Liver (tissue), 9 donors: Measurements from ENCODE around the gene PKD1L1. TPM values are rescaled to one million over a fixed set of nuclear protein-coding genes. Genes with fewer than 3 reads are reported as not detected.

Source experiments
- DNase-seq: peaks from one replicate; pipeline ENCODE4 v3.0.0-alpha.2; 2017; ENCODE audit warnings: low spot score
- H3K27ac ChIP-seq, 2 donors: one replicate each; pipeline ENCODE4 v1.7.0; 2013; ENCODE audit warnings: inconsistent platforms in 2 of 2, low read length in 2 of 2, control low read depth in 1 of 2, low read depth in 1 of 2, mild to moderate bottlenecking in 1 of 2
- H3K27me3 ChIP-seq, 4 donors: one replicate each; pipeline versions ENCODE4 v1.6.1 to v1.7.0; 2013; ENCODE audit warnings: low read length in 3 of 4, inconsistent platforms in 1 of 4, mild to moderate bottlenecking in 1 of 4, moderate library complexity in 1 of 4; ENCODE audit not compliant: control insufficient read depth in 4 of 4, insufficient read depth in 4 of 4
- H3K36me3 ChIP-seq, 4 donors: one replicate each; pipeline versions ENCODE4 v1.6.1 to v1.7.0; 2013; ENCODE audit warnings: low read length in 3 of 4, mild to moderate bottlenecking in 3 of 4, low read depth in 1 of 4, moderate library complexity in 1 of 4; ENCODE audit not compliant: control insufficient read depth in 4 of 4, insufficient read depth in 3 of 4
- H3K4me1 ChIP-seq, 4 donors: one replicate each; pipeline versions ENCODE4 v1.6.1 to v1.7.0; 2013; ENCODE audit warnings: low read length in 3 of 4, mild to moderate bottlenecking in 3 of 4, moderate library complexity in 1 of 4; ENCODE audit not compliant: control insufficient read depth in 4 of 4, insufficient read depth in 4 of 4
- H3K4me3 ChIP-seq, 3 donors: one replicate each; pipeline versions ENCODE4 v1.6.1 to v1.7.0; 2013; ENCODE audit warnings: low read length in 3 of 3, control low read depth in 1 of 3, low read depth in 1 of 3, mild to moderate bottlenecking in 1 of 3
- H3K9ac ChIP-seq, 2 donors: one replicate each; pipeline ENCODE4 v1.7.0; 2013; ENCODE audit warnings: low read length in 2 of 2, mild to moderate bottlenecking in 2 of 2, moderate library complexity in 2 of 2, control low read depth in 1 of 2, low read depth in 1 of 2
- H3K9me3 ChIP-seq, 4 donors: one replicate each; pipeline versions ENCODE4 v1.6.1 to v1.7.0; 2013; ENCODE audit warnings: low read length in 3 of 4; ENCODE audit not compliant: control insufficient read depth in 4 of 4
- EGR1 ChIP-seq, 2 donors: IDR thresholded peaks; 2 replicates each; pipeline ENCODE4 v1.6.1; 2016 to 2018; ENCODE audit warnings: antibody characterized with exemption in 2 of 2, low read depth in 2 of 2
- FOXA1 ChIP-seq: IDR thresholded peaks from 2 replicates; pipeline ENCODE4 v1.6.1; 2016; ENCODE audit warnings: antibody characterized with exemption
- FOXA2 ChIP-seq: IDR thresholded peaks from 2 replicates; pipeline ENCODE4 v1.6.1; 2016; ENCODE audit warnings: antibody characterized with exemption
- GABPA ChIP-seq, 2 donors: IDR thresholded peaks in 1 of 2; conservative IDR thresholded peaks in 1 of 2; 2 replicates each; pipeline ENCODE4 v1.6.1; 2016; ENCODE audit warnings: antibody characterized with exemption in 2 of 2, mild to moderate bottlenecking in 1 of 2, moderate library complexity in 1 of 2
- HNF4A ChIP-seq, 2 donors: conservative IDR thresholded peaks; 2 replicates each; pipeline ENCODE4 v1.6.1; 2016; ENCODE audit warnings: antibody characterized with exemption in 2 of 2, mild to moderate bottlenecking in 2 of 2
- HNF4G ChIP-seq: IDR thresholded peaks from 2 replicates; pipeline ENCODE4 v1.6.1; 2016; ENCODE audit warnings: antibody characterized with exemption
- JUND ChIP-seq, 2 donors: IDR thresholded peaks; 2 replicates each; pipeline ENCODE4 v1.6.1; 2016; ENCODE audit warnings: antibody characterized with exemption in 2 of 2
- NR2F2 ChIP-seq: IDR thresholded peaks from 2 replicates; pipeline ENCODE4 v1.6.1; 2016; ENCODE audit warnings: antibody characterized with exemption
- RAD21 ChIP-seq, 2 donors: IDR thresholded peaks; 2 replicates each; pipeline ENCODE4 v1.6.1; 2016; ENCODE audit warnings: antibody characterized with exemption in 2 of 2, mild to moderate bottlenecking in 2 of 2
- RXRA ChIP-seq, 2 donors: IDR thresholded peaks; 2 replicates each; pipeline ENCODE4 v1.6.1; 2017 to 2018; ENCODE audit warnings: antibody characterized with exemption in 2 of 2, mild to moderate bottlenecking in 1 of 2
- SP1 ChIP-seq: IDR thresholded peaks from 2 replicates; pipeline ENCODE4 v1.6.1; 2018; ENCODE audit warnings: antibody characterized with exemption, mild to moderate bottlenecking
- TAF1 ChIP-seq: conservative IDR thresholded peaks from 2 replicates; pipeline ENCODE4 v1.6.1; 2016; ENCODE audit warnings: antibody characterized with exemption, mild to moderate bottlenecking
- YY1 ChIP-seq: IDR thresholded peaks from 2 replicates; pipeline ENCODE4 v1.6.1; 2016; ENCODE audit warnings: antibody characterized with exemption, mild to moderate bottlenecking
- WGBS: extraction: QIAGEN DNeasy Blood & Tissue Kit; methylation state at CpG from one replicate; pipeline ENCODE4 v1.1.7; 2013; 5-methylcytosine and 5-hydroxymethylcytosine counted together
- polyA plus RNA-seq, 2 donors: library from polyadenylated mRNA; stranded (reverse) in 1 of 2; unstranded in 1 of 2; fragments of 200-250 nt in 1 of 2; fragments of >200 nt in 1 of 2; fragmentation: Nextera tagmentation in 1 of 2; extraction: Ambion mirVana in 1 of 2; gene quantifications; one replicate each; pipeline versions ENCODE4 v1.2.1 to v1.2.3, GENCODE V29; 2013 to 2015
- total RNA-seq, 2 donors: library from RNA; depleted of rRNA; stranded (reverse); fragments of >200 nt; gene quantifications; one replicate each; pipeline ENCODE4 v1.2.3, GENCODE V29; 2014
- TF ChIP-seq, protein P1 (sequence below): IDR thresholded peaks from 2 replicates; pipeline ENCODE4 v1.6.1; 2016; ENCODE audit warnings: antibody characterized with exemption
- TF ChIP-seq, protein P2 (sequence below): fragments of 150-350 bp; IDR thresholded peaks from 2 replicates; pipeline ENCODE4 v1.5.1; 2017; ENCODE audit warnings: improper control_type of control experiment, low read depth, low read length; ENCODE audit not compliant: missing input control
- TF ChIP-seq, protein P3 (sequence below): IDR thresholded peaks from 2 replicates; pipeline ENCODE4 v1.6.1; 2016; ENCODE audit warnings: antibody characterized with exemption
- TF ChIP-seq, protein P4 (sequence below): IDR thresholded peaks from 2 replicates; pipeline ENCODE4 v1.6.1; 2016; ENCODE audit warnings: antibody characterized with exemption
- donor health status: healthy.
- donor health status: healthy.
- donor health status: healthy.
- donor health status: healthy.
- donor health status: healthy.

The PKD1L1 gene
- total and polyA plus RNA-seq, 4 donors, result 0.08 to 0.25 (median 0.11) TPM

DNA sequence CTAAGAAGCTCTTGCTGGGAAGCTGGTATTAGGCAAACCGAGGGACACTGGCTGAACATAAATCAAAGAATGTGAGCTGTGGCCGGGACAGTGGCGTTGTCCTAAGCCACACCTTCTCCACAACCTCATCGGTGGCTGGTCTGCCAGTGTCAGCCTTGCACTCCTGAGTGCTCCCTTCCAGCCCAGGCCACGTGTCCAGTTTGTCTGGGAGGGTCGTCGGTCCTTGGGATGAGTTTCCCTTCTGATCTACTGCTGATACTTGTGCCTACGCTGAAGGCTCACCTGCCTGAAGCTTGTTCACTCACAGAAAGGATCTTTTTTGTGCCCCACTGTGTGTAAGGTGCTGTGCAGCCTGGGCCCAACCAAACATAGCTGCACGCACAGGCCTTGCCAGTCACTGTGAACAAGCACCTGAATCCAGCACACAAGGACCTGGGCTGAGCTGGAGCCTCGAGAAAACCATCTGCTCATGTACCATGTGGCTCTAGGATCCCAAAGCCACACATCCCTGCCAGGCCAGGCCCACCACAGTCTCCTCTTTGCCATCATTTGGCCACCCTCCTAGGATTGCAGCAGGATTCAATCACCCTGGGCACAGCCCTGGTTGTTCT, 116.1 kb downstream of the PKD1L1 start:
- Histone ChIP-seq H3K4me1 (peaks cover 0 to 7% (median 2%) of the 10 kb centered on the region in 4 donors), H3K9me3 (no peaks in the 10 kb centered on the region), H3K27ac (no peak overlapping the region), H3K9ac (no peak overlapping the region), H3K36me3 (no peaks in the 10 kb centered on the region), H3K4me3 (no peak overlapping the region), H3K27me3 (no peaks in the 10 kb centered on the region)
- TF ChIP-seq RXRA (IDR thresholded peaks at IDR 0.05), result no peak
- no peak for TF ChIP-seq JUND (IDR thresholded peaks at IDR 0.05)
- no peak for TF ChIP-seq YY1
- TF ChIP-seq, protein P1, sequence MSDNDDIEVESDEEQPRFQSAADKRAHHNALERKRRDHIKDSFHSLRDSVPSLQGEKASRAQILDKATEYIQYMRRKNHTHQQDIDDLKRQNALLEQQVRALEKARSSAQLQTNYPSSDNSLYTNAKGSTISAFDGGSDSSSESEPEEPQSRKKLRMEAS, result no peak
- TF ChIP-seq TAF1, result no peak
- TF ChIP-seq SP1, result no peak
- TF ChIP-seq HNF4A (conservative IDR thresholded peaks at IDR 0.05), result no peak
- no peak for TF ChIP-seq NR2F2
- TF ChIP-seq, protein P2, sequence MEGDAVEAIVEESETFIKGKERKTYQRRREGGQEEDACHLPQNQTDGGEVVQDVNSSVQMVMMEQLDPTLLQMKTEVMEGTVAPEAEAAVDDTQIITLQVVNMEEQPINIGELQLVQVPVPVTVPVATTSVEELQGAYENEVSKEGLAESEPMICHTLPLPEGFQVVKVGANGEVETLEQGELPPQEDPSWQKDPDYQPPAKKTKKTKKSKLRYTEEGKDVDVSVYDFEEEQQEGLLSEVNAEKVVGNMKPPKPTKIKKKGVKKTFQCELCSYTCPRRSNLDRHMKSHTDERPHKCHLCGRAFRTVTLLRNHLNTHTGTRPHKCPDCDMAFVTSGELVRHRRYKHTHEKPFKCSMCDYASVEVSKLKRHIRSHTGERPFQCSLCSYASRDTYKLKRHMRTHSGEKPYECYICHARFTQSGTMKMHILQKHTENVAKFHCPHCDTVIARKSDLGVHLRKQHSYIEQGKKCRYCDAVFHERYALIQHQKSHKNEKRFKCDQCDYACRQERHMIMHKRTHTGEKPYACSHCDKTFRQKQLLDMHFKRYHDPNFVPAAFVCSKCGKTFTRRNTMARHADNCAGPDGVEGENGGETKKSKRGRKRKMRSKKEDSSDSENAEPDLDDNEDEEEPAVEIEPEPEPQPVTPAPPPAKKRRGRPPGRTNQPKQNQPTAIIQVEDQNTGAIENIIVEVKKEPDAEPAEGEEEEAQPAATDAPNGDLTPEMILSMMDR, result no peak
- TF ChIP-seq FOXA1, result no peak
- TF ChIP-seq EGR1 (IDR thresholded peaks at IDR 0.05; ENCODE audit: low read depth in 2 of 2), result no peak
- no peak for TF ChIP-seq FOXA2
- no peak for TF ChIP-seq HNF4G
- no peak for TF ChIP-seq RAD21 (IDR thresholded peaks at IDR 0.05)
- no peak for TF ChIP-seq GABPA (IDR thresholded peaks at IDR 0.05 in 1 of 2, conservative IDR thresholded peaks at IDR 0.05 in 1 of 2)
- TF ChIP-seq, protein P3, sequence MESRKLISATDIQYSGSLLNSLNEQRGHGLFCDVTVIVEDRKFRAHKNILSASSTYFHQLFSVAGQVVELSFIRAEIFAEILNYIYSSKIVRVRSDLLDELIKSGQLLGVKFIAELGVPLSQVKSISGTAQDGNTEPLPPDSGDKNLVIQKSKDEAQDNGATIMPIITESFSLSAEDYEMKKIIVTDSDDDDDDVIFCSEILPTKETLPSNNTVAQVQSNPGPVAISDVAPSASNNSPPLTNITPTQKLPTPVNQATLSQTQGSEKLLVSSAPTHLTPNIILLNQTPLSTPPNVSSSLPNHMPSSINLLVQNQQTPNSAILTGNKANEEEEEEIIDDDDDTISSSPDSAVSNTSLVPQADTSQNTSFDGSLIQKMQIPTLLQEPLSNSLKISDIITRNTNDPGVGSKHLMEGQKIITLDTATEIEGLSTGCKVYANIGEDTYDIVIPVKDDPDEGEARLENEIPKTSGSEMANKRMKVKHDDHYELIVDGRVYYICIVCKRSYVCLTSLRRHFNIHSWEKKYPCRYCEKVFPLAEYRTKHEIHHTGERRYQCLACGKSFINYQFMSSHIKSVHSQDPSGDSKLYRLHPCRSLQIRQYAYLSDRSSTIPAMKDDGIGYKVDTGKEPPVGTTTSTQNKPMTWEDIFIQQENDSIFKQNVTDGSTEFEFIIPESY, result no peak
- TF ChIP-seq, protein P4, sequence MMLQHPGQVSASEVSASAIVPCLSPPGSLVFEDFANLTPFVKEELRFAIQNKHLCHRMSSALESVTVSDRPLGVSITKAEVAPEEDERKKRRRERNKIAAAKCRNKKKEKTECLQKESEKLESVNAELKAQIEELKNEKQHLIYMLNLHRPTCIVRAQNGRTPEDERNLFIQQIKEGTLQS, result no peak
- DNase-seq, result no peak
- 95% methylated on average over 10 of the region's 10 CpGs for WGBS

DNA sequence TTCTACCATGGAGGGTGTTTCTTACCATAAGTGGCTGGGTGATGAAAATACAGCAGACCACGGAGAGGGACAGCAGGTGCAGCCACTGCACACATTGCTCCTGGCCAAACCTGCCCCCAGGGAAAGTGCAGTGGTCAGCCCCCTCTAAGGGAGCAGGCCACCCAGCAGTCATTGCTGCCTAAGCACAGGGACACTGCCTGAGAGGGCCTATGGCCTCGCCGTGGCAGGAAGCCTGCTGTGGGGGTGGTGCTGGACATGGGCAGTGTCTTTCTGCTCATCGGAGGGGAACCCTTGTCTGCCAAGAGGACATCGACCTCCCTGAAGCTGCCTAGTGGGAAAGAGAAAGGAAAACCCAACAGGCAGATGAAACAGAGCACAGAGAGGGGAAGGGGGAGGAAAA, 118.3 kb downstream of the PKD1L1 start:
- no peak overlapping the region for H3K9ac ChIP-seq
- H3K36me3 ChIP-seq, result no peaks in the 10 kb centered on the region
- 38% methylated on average over 5 of the region's 5 CpGs for WGBS
- no peaks in the 10 kb centered on the region for H3K9me3 ChIP-seq
- H3K27ac ChIP-seq, result no peak overlapping the region
- DNase-seq, result no peak
- TF ChIP-seq HNF4A (conservative IDR thresholded peaks at IDR 0.05) (no peak), RXRA (IDR thresholded peaks at IDR 0.05) (peak; percentile 44 to 61), FOXA1 (no peak)
- no peak overlapping the region for H3K4me3 ChIP-seq
- peaks cover 0 to 7% (median 2%) of the 10 kb centered on the region in 4 donors for H3K4me1 ChIP-seq
- H3K27me3 ChIP-seq, result no peaks in the 10 kb centered on the region
